Measurements from ENCODE around the gene CMKLR1.

The CMKLR1 gene

DNA sequence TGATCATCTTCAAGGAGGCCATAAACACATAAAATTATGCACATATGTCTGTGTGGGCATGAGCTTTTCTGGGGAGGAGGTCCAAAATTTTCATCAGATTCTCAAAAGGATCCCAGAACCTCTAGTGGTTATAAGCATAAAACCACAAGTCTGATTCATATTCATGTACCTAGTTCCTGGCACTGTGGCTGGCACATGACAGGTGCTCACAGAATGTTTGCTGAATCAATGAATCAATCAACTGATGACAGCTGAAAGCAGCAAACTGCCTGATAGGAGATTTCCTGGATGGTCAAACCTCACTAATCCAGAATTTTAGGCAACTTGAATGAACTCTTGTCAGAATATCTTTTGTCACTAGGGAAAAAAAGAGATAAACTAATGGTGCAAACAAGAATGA, 13.5 kb upstream of the CMKLR1 start:
- Mint-ChIP-seq H3K9me3 (no peaks in the 10 kb centered on the region), H3K36me3 (ENCODE audit: low read depth) (no peaks in the 10 kb centered on the region), H3K27ac (no peak overlapping the region), H3K4me3 (no peak overlapping the region), H3K27me3 (peaks cover 12% of the 10 kb centered on the region), H3K4me1 (ENCODE audit: low read depth) (no peaks in the 10 kb centered on the region)
- no peak for DNase-seq

GRCh38 chr12:108350511-108350910, 11.4 kb upstream of the CMKLR1 start:
- Mint-ChIP-seq H3K27ac (no peak overlapping the region), H3K36me3 (ENCODE audit: low read depth) (no peaks in the 10 kb centered on the region), H3K4me3 (no peak overlapping the region), H3K4me1 (ENCODE audit: low read depth) (no peaks in the 10 kb centered on the region), H3K27me3 (peaks cover 17% of the 10 kb centered on the region), H3K9me3 (no peaks in the 10 kb centered on the region)
- DNase-seq, result no peak

DNA sequence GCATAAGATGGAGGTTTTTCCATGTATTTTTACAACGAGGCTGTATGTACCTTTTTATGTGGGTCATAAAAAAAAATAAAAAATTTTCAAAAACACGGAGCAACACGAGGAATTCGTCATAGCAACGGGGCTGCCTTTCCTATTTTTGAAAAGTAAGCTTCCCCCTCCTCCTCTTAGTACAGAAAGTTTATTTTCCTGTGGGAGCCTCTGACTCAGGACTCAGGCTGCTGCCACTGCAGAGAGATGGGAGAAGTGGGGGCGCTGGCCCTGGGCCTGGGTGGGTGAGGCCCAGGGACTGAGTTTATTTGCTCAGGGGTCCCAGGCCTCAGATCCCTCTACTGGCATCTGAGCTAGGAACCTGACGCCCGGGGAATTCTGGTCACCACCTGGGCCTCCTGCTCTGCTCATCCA, 10.2 kb upstream of the CMKLR1 start:
- Mint-ChIP-seq H3K4me1 (ENCODE audit: low read depth) (no peaks in the 10 kb centered on the region), H3K9me3 (no peaks in the 10 kb centered on the region), H3K4me3 (no peak overlapping the region), H3K36me3 (ENCODE audit: low read depth) (no peaks in the 10 kb centered on the region), H3K27me3 (peaks cover 20% of the 10 kb centered on the region), H3K27ac (no peak overlapping the region)
- DNase-seq, result no peak

GRCh38 chr12:108348842-108349241, 9.7 kb upstream of the CMKLR1 start:
- Mint-ChIP-seq H3K4me3 (no peak overlapping the region), H3K27me3 (peaks cover 20% of the 10 kb centered on the region), H3K4me1 (ENCODE audit: low read depth) (no peaks in the 10 kb centered on the region)

GRCh38 chr12:108346727-108347710, 7.9 kb upstream of the CMKLR1 start:
- Mint-ChIP-seq H3K9me3 (no peaks in the 10 kb centered on the region), H3K27me3 (peaks cover 20% of the 10 kb centered on the region), H3K4me1 (ENCODE audit: low read depth) (no peaks in the 10 kb centered on the region), H3K36me3 (ENCODE audit: low read depth) (no peaks in the 10 kb centered on the region), H3K27ac (no peak overlapping the region), H3K4me3 (no peak overlapping the region)
- no peak for DNase-seq

More at GRCh38 chr12:108348842-108349241, 9.7 kb upstream of the CMKLR1 start:
- H3K27ac Mint-ChIP-seq, result no peak overlapping the region
- no peak for DNase-seq
- H3K36me3 Mint-ChIP-seq (ENCODE audit: low read depth), result no peaks in the 10 kb centered on the region
- no peaks in the 10 kb centered on the region for H3K9me3 Mint-ChIP-seq

GRCh38 chr12:108345716-108346633, 6.9 kb upstream of the CMKLR1 start:
- Mint-ChIP-seq H3K4me3 (no peak overlapping the region), H3K27me3 (peaks cover 20% of the 10 kb centered on the region), H3K36me3 (ENCODE audit: low read depth) (no peaks in the 10 kb centered on the region), H3K27ac (no peak overlapping the region), H3K9me3 (no peaks in the 10 kb centered on the region), H3K4me1 (ENCODE audit: low read depth) (no peaks in the 10 kb centered on the region)
- DNase-seq, result no peak

GRCh38 chr12:108342985-108343384, 3.9 kb upstream of the CMKLR1 start:
- DNase-seq, result no peak
- H3K4me1 Mint-ChIP-seq (ENCODE audit: low read depth), result no peaks in the 10 kb centered on the region
- no peak overlapping the region for H3K27ac Mint-ChIP-seq
- H3K4me3 Mint-ChIP-seq, result no peak overlapping the region
- no peaks in the 10 kb centered on the region for H3K9me3 Mint-ChIP-seq
- peaks cover 43% of the 10 kb centered on the region for H3K27me3 Mint-ChIP-seq
- no peaks in the 10 kb centered on the region for H3K36me3 Mint-ChIP-seq (ENCODE audit: low read depth)

- H3K9me3 Mint-ChIP-seq, result no peaks in the 10 kb centered on the region
- no peaks in the 10 kb centered on the region for H3K36me3 Mint-ChIP-seq (ENCODE audit: low read depth)
- no peak for DNase-seq
- H3K4me1 Mint-ChIP-seq (ENCODE audit: low read depth), result no peaks in the 10 kb centered on the region
- no peak overlapping the region for H3K4me3 Mint-ChIP-seq
- peaks cover 50% of the 10 kb centered on the region for H3K27me3 Mint-ChIP-seq
- no peak overlapping the region for H3K27ac Mint-ChIP-seq
These were observed 3.0 kb upstream of the CMKLR1 start for GRCh38 chr12:108341854-108342847.

GRCh38 chr12:108341356-108341755, 2.2 kb upstream of the CMKLR1 start:
- Mint-ChIP-seq H3K27me3 (peaks cover 52% of the 10 kb centered on the region), H3K4me3 (no peak overlapping the region), H3K9me3 (no peaks in the 10 kb centered on the region), H3K27ac (no peak overlapping the region), H3K36me3 (ENCODE audit: low read depth) (no peaks in the 10 kb centered on the region), H3K4me1 (ENCODE audit: low read depth) (no peaks in the 10 kb centered on the region)
- DNase-seq, result no peak

- Mint-ChIP-seq H3K9me3 (no peaks in the 10 kb centered on the region), H3K27ac (no peak overlapping the region), H3K4me3 (no peak overlapping the region), H3K27me3 (peaks cover 49% of the 10 kb centered on the region), H3K36me3 (ENCODE audit: low read depth) (no peaks in the 10 kb centered on the region), H3K4me1 (ENCODE audit: low read depth) (no peaks in the 10 kb centered on the region)
- no peak for DNase-seq
These were observed 926 bp upstream of the CMKLR1 start for GRCh38 chr12:108340037-108340436.

GRCh38 chr12:108337235-108338223, 1.6 kb downstream of the CMKLR1 start:
- no peak for DNase-seq
- no peaks in the 10 kb centered on the region for H3K36me3 Mint-ChIP-seq (ENCODE audit: low read depth)
- peaks cover 4% of the 10 kb centered on the region for H3K4me1 Mint-ChIP-seq (ENCODE audit: low read depth)
- H3K9me3 Mint-ChIP-seq, result no peaks in the 10 kb centered on the region
- peaks cover 46% of the 10 kb centered on the region for H3K27me3 Mint-ChIP-seq
- no peak overlapping the region for H3K27ac Mint-ChIP-seq
- H3K4me3 Mint-ChIP-seq, result no peak overlapping the region

DNA sequence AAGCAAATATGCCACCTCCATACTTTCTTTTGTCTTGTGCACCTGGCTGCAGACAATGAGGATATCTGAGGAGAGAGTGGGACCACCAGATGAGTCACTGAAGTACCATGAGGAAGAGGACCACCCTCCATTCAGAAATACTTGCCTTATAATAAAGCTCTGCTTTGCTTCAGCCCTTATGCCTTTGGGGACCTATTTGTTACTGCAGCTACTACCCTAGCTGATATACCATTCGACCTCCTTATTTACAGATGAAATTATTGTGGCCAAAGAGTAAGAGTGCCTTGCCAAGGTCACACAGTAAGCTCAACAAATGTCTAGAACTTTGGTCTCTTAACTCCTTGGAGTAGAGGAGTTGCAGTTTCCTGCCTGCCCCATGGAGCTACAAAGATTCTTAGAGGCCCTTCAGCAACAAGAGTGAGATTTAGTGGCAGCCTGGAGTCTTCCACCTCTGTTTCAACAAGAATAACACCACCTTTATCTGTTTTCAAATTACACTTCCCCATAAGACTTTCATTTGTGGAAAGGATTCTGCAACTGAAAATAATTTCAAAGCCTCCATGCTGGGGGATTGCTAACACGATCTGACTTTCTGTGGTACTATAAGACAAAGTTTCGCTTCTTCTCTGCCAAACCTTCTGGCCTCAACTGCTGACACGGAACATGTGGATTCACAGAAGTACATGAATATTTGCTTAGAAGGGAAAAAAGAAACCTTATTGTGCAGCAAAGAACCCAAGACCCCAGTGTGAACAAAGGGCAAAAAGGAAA, 3.6 kb downstream of the CMKLR1 start:
- Mint-ChIP-seq H3K9me3 (no peaks in the 10 kb centered on the region), H3K36me3 (ENCODE audit: low read depth) (no peaks in the 10 kb centered on the region), H3K27me3 (peaks cover 37% of the 10 kb centered on the region), H3K4me3 (no peak overlapping the region), H3K4me1 (ENCODE audit: low read depth) (peaks cover 4% of the 10 kb centered on the region), H3K27ac (no peak overlapping the region)
- no peak for DNase-seq
